Omental fat pad (tissue), 4 donors: ENCODE results near the gene PCAT7. TPM values are rescaled to one million over a fixed set of nuclear protein-coding genes. Genes with fewer than 3 reads are reported as not detected.
"Not testable (repeated sequence)": the region's sequence is repeated elsewhere in the genome, so short reads cannot be mapped to it uniquely, and the experiment has no call there.

Source experiments
- ATAC-seq: fragments of 150-250 bp; one replicate; pipeline ENCODE4 v1.9.1; 2016; ENCODE audit warnings: mild to moderate bottlenecking, moderate library complexity; ENCODE audit not compliant: low FRiP score
- DNase-seq: peaks from one replicate; pipeline ENCODE4 v3.0.0-alpha.2; 2019; ENCODE audit warnings: low spot score
- total RNA-seq, 4 donors: library from RNA; depleted of rRNA; stranded (reverse); fragments of >200 nt; gene quantifications; one replicate each; pipeline ENCODE4 v1.1.0, GENCODE V29; 2016
- TF ChIP-seq, protein P1 (sequence below), 3 donors: fragments of 450-650 bp; IDR thresholded peaks; one replicate each; pipeline ENCODE4 v1.5.1; 2016 to 2017; ENCODE audit warnings: antibody characterized with exemption in 3 of 3, mild to moderate bottlenecking in 3 of 3, moderate library complexity in 2 of 3

PCAT7 gene
- total RNA-seq, 4 donors from 2014 or later: not detected

DNA sequence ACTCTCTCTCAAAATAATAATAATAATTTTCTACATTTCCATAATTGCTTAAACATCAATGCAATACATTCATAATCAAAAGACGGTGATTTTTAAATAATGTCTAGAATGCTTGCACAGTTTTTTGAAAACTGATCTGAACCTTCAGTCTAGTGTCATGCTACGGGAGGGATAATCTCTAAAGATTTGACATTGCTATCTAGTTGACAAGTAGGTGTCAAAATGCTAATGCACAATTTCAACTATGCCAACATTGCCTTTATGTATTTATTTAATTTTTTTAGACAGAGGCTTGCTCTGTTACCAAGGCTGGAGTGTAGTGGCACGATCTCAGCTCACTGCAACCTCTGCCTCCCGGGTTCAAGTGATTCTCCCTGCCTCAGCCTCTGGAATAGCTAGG is 16.0 kb upstream of the PCAT7 start:
- TF ChIP-seq, protein P1, sequence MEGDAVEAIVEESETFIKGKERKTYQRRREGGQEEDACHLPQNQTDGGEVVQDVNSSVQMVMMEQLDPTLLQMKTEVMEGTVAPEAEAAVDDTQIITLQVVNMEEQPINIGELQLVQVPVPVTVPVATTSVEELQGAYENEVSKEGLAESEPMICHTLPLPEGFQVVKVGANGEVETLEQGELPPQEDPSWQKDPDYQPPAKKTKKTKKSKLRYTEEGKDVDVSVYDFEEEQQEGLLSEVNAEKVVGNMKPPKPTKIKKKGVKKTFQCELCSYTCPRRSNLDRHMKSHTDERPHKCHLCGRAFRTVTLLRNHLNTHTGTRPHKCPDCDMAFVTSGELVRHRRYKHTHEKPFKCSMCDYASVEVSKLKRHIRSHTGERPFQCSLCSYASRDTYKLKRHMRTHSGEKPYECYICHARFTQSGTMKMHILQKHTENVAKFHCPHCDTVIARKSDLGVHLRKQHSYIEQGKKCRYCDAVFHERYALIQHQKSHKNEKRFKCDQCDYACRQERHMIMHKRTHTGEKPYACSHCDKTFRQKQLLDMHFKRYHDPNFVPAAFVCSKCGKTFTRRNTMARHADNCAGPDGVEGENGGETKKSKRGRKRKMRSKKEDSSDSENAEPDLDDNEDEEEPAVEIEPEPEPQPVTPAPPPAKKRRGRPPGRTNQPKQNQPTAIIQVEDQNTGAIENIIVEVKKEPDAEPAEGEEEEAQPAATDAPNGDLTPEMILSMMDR (IDR thresholded peaks at IDR 0.05): no peak
- no peak for ATAC-seq
- no peak for DNase-seq

DNA sequence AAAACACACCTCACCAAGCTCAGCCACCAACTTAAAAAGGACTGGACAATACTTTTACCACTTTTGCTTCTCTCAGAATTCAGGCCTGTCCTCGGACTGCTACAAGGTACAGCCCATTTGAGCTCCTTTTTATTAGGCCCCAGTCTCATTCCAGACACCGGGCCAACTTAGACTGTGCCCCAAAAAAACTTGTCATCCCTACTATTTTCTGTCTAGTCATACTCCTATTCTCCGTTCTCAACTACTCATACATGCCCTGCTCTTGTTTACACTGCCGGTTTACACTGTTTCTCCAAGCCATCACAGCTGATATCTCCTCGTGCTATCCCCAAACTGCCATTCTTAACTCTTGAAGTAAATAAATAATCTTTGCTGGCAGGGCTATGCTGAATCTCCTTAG is 10.5 kb upstream of the PCAT7 start:
- DNase-seq, ATAC-seq: not testable (repeated sequence)

DNA sequence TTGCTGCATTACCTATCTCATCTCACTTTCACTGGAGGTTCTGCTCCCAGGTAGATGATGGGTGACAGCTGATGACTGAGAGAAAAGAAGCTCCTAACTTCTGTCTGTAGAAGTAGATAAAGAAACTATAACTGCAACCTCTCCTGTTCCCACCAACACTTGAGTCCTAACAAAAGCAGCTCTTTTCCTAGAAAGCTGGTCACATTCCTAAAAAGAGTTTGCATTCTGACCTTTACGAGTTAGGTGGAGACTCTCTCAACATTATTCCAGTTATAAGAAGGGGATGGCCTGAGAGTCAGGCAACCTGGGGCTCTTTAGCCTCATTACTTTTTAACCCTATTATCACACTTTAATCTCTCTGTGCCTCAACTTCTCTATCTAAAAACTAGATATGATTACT is 8.9 kb upstream of the PCAT7 start:
- TF ChIP-seq, protein P1 (IDR thresholded peaks at IDR 0.05): no peak
- ATAC-seq (no peak), DNase-seq (no peak)

DNA sequence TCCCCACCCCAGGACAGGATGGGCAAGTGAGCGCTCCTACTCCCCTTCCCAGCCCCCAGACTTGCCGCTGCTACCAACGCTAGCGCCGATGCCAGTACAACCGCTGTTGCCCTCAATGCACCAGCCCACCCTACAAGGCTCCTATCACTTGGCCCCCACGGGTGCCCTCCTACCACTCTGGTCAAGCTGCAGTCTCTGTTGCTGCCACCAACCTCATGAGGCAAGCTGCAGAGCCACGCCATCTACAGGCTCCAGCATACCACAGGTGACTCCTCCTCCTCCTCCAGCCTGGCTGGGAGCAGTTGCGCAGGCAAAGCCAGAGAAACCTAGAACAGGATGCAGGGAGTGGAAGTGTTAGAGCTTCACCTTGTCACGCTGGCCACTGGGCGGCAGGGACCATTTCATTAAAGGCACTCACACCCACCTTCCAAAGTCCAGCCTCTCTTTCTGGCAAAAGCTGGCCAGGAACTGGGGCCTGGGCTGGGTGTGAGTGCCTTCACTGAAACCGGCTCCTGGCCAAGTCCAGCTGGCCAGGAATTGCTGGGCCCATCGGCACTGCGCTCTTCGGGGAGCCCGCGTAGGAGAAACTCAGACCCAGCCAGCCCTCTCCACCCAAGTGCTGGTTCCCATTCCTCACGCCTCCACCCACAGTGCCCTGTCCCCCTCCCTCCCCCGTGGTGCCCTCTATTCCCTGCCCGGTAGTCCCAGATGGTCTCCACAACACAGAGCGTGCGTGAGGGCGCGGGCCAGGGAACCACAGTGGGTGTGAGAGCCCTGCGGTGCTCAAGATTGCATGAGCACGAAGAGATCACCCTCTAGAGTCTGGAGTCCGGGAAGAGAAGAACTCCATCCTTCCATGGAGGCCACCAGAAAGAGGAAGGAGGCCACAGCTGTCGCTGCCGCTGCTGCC is 1.6 kb upstream of the PCAT7 start:
- no peak for ATAC-seq
- TF ChIP-seq, protein P1 (IDR thresholded peaks at IDR 0.05): no peak

DNA sequence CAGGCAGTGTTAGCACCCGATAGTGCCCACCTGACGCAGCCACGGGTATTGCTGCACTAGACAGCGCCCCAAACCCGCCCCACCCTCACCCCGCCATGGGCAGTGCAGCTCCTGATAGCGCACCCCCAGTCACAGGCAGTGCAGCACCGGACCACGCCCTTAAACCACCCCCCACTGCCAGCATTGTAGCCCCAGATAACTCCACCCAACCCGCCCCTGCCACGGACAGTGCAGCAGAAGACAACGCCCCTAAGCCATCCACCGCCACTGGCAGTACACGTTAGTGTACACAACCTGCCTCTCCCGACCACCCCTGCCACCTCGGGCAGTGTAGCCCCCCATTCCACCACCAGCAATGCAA is 825 bp upstream of the PCAT7 start:
- no peak for DNase-seq
- no peak for ATAC-seq
- TF ChIP-seq, protein P1 (IDR thresholded peaks at IDR 0.05): no peak

More for the DNA sequence above, 1.6 kb upstream of the PCAT7 start:
- DNase-seq: no peak

DNA sequence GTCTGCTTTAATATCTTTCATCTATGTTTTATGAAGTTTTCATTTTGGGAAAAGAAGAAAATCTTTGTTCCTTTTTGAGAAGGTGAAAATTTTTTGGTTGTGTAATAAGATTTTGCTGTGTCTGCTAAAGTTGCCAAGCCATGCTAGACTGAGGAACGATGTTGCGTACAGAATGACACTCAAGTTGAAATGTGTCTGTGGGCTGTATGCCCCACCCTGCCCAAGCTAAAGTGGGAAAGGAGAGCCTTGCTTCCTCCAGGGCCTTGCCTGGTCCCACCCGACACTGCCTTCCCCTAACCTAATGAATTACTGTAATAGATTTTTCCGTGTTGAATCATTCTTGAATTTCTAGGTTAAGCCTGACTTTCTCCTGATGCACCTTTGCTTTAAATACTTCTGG is 2.5 kb downstream of the PCAT7 start:
- TF ChIP-seq, protein P1 (IDR thresholded peaks at IDR 0.05): no peak
- ATAC-seq (no peak), DNase-seq (no peak)

DNA sequence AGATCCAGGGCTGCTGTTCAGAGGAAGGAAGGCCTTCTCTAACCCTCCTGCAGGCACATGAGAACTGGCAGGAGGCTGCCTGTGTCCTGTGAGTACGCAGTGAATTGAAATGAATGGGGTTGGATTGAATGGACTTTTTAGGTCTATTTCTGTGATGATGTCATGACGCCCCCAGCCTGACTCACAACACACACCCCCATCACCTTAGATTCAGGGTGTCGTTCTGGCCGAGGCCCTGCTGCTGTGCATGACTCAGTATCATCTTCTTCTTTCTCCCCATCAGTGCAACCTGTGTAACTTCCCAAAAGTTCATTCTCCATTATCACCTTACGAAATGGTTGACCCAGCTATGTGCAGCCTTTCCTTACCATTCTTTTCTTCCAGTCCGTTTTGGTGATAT is 5.4 kb downstream of the PCAT7 start:
- ATAC-seq (no peak), DNase-seq (no peak)
- TF ChIP-seq, protein P1 (IDR thresholded peaks at IDR 0.05): no peak
